Fibroblast of the conjunctiva (primary cell): ENCODE data around the gene NUDT3.
"Not testable (repeated sequence)": the region's sequence is repeated elsewhere in the genome, so short reads cannot be mapped to it uniquely, and the experiment has no call there.

Source experiments
- DNase-seq: peaks from one replicate; pipeline ENCODE4 v3.0.0-alpha.2; 2010; ENCODE audit warnings: low read depth

NUDT3 gene

DNA sequence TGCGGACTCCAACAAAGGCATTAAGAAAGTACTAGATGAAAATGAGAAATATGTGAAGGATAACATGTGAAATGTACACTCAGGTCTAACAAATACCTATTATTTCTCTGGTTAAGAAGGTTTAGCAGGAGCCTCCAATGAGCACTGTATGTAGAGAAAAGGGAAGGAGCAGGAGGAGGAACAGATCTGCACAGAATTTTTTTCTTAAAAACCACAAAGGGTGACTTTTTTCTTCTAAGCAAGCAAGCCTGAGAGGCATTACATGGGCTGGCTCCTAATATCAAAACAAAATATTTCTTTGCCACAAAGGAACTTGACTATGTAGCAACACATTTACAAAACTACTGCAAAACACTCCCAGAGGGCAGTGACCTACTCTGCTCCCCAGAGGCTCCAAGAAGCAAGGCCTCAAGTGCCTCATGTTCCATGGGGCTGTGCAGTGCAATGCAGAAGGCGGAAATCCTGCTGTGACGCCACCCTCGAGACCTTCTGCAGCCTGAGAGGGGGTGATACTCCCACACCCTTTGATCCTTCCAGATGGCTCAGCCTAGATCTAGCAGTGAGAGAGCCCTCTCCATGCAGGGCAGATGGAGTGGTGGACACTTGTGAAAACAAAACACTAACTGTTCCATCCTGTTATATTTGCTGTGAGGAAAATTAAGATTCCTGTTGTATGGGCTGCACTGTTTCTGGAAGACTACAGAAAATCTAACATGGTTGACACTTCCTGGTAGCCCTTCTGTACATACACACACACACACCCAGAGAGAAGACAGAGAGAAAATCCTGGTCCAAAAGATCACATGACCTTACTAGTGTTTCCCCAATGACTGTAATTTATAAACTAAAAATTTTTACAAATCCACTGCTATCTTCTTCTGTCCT is 107.7 kb downstream of the NUDT3 start:
- peak; percentile 87 for DNase-seq

DNA sequence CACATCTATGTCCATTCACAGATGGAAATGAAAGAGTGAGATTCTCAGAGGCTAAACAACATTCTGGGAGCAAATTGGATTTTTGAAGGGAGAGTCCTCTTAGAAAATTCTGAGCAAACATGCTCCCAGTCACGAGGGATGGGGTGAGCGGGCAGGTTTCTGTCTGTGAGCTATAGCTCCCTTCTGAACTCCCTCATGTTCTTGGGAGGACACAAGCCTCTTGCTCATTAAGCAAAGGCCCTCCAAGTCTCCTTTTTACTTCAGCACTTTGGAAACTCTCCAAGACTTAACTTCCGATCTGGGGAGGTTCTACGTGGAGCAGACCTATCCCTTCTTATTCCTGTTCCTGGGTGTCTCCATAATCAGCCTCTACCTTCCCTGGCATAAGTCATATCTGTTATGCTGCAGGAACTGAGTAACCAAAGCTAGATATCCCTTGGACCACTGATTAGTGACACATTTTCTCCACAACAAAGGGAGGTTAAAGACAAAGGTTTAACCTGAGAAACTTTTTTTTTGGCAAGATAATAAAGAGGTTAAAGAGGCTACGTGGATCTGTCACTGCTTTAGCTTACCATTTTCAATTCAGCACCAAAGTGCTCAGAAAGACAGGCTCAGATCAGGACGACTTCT is 110.7 kb downstream of the NUDT3 start:
- DNase-seq: no peak

DNA sequence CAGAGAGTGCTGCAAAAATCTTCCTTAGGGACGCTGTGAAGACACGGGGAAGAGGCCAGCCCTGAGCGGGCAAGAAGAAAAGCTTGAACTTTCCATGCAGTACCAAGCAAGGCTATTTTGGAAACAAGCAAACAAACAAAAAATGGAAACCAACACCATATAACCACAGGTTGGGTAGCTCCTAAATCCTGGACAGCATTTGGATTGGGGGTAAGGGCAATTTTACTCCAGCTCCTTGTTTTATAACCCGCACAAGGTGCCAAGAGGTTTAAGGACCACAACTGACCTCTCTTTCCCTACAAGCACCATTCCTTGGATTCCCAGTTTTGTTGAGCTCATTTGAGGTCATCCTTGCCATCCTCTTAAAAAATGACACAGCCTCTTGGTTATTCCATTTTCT is 112.3 kb downstream of the NUDT3 start:
- DNase-seq: no peak

DNA sequence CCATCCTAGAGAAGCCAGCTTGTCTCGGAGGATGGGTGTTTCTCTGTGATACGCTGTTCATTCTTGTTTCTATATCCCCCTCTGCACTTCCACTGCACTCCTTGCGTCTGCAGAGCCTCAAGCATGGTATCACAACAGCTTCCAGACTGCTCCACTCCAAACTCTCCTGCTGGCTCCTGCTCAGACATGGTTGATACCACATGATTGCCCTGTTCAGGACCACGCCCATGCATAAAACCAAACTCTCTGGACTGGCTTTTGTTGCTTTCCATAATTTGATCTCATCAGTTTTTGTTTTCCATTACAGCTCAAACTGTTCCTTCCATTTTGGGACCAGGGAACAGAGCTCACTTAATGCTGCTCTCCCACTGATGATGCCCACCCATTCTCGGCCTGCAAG is 113.6 kb downstream of the NUDT3 start:
- DNase-seq: no peak

DNA sequence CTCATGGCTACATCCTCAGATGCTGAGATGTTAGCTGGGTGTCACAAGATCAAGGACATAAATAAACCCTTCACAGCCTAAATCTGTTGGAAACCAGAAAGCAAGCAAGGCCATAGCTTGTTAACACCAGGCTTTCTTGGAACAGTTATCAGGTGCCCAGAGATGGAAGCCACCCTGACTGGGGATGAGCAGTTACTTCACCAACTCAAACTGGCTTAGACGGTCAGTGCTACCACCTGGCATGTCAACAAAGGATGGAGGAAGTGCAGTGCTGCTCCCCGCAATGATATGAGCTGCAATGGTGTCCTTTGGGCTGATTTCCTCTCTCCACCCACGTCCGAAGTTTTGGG is 114.7 kb downstream of the NUDT3 start:
- no peak for DNase-seq

DNA sequence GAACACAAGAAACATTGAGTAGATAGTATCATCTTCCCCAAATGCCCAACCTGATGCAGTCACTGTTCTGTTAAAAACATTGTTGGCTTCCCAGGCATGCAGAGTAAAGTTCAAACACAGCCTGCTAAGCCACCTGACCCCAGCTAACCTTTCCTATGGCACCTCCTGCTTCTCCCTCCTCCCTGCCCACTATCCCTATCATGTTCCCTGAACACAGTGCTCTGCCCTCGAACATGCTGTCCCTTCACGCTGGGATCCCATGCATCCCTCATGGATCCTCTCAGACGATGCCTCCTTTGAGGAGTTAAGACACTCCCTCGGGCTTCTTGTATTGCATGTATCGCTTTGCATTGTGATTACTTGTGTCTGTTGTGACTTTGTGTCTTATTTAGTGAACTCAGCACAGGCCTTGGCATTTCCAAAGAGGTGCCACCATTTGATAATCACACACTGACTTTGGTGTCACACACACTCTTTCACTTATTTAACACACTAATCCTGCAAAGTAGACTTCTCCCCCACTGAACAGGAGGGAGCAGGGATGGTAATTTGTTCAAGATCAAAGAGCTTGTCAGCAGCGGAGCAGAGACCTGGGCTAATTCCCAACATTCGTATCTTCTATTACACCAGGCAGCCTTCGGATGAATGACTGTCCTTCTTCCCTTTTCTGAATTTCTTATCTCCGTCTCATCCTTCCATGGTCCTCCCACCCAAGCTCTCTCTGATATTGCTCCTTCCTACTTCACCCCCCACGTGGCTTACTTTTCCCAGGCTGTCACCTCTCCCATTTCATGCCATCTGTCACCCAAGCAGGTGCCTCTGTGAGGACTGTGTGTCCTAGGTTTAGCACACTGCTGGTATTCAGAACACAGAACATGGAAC is 115.3 kb downstream of the NUDT3 start:
- DNase-seq: no peak

DNA sequence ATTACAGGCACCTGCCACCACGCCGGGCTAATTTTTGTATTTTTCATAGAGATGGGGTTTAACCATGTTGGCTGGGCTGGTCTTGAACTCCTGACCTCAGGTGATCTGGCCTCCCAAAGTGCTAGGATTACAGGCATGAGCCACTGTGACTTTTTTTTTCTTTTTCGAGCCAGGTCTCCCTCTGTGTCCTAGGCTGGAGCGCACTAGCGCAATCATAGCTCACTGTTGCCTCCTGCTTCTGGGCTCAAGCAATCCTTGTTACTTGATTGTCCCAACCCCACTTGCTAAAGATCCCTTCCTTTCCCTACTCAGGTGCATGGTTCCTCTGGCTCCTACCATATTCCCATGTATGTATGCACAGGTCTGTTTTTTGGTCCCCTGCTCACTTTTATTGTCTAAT is 116.3 kb downstream of the NUDT3 start:
- DNase-seq: no peak

DNA sequence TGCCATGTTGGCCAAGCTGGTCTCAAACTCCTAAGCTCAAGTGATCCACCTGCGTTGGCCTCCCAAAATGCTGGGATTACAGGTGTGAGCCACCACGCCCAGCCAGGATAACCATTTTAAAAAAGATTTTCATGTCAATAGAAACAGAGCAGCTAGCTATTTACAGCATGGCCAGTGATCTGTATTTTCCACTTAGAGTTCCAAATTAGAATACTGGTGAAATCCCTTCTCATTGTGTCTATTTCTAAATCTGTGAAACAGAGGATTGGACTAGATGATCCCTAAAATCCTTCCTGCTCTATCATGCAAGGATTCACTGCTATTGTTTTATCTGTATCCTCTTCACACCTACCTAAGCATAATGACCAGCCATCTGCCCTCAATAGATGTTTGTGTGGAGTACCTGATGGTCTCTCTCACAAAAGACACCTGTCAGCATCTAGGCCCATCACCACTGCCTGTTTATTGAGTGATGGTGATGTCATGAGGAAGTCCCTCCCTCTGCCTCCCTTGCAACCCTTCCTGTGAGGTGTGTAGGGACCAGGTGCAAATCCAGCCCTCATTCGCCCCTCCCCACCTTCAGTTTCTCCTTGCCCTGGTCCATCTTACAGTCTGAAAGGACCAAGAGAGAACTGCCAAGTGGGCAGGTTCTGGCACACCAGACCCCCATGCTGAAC is 117.2 kb downstream of the NUDT3 start:
- DNase-seq: no peak

DNA sequence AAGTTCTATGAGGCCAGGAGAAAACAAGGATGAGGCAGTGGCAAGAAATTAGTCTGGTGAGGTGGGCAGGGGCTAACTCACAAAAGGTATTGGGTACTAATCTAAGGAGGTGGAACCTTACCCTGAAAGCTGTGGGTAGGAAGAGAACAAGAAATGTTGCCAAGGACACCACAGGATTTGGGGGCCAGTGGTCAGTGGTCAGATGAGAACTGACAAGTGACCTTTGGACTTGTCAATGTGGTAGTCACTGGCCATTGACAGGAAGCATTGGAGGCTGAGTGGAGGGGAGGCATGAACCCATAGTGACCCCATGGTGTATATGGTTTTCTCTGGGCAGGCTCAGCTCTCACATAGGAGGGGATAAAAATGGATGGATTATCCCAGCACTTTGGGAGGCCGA is 118.3 kb downstream of the NUDT3 start:
- DNase-seq: no peak

DNA sequence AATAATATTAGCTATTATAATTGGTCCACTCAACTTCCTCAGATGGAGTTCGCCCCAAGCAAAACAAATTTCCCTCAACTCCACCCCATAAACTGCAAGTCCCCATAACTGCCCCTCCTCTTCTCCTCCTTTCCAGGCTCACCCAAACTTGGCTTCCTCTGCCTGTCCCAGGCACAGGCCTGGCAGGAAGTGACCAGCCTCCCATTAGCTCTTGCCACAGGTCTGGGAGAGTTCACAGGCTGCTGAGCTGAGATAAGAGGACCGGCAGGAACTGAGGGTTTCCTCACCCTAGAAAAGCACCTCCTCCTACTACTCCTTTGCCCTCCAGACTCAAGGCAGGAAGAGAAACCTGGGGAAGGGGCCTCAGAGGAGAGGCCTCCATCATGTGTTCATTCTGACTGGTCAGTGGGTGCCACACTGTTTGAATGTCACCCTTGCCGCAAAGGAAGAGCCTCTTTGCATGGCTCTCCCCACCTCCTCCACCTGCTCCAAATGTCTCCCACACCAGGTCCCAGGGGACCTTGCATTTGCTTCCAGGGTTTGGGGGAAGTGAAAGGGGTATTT is 119.1 kb downstream of the NUDT3 start:
- no peak for DNase-seq

DNA sequence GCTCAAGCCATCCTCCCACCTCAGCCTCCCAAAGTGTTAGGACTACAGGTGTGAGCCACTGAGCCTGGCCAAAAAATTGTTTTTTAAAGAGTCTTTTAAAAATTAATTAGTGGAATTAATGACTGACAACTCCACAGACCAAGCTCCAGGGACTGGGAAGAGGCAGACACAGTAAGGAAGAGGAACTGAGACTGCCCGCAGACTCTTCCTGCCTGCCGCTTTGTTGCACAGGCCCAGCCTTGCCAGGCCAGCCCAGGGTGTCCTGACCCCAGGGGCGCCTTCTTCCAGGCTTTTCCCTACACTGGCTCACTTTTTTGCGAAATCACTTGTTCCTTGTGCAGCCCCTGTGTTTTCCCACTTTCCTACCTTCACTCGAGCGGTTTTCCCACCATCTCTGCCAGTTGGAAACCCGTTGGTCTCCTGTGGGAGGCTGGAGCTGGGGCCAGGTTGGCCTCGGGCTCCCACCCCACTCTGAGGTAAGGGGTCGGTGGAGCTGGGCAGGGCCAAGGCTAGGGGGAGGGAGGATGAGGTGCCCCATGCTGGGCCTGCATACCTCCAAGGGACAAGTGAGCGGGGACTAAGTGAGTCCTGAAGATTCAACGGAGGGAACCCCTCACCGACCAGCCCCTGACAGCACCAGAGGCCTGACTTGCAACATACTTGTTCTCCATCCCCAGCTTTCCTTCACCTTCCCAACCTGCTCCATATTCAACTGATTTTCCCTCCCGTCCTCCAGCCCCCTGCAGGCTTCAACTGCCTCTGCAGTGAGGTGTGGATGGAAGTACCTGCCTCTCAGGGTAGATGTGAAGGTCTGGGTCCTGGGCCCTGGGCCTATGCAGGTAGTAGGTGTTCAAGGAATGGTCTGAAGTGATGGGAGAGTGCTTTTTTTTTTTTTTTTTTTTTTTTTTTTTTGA is 120.2 kb downstream of the NUDT3 start:
- DNase-seq: no peak

DNA sequence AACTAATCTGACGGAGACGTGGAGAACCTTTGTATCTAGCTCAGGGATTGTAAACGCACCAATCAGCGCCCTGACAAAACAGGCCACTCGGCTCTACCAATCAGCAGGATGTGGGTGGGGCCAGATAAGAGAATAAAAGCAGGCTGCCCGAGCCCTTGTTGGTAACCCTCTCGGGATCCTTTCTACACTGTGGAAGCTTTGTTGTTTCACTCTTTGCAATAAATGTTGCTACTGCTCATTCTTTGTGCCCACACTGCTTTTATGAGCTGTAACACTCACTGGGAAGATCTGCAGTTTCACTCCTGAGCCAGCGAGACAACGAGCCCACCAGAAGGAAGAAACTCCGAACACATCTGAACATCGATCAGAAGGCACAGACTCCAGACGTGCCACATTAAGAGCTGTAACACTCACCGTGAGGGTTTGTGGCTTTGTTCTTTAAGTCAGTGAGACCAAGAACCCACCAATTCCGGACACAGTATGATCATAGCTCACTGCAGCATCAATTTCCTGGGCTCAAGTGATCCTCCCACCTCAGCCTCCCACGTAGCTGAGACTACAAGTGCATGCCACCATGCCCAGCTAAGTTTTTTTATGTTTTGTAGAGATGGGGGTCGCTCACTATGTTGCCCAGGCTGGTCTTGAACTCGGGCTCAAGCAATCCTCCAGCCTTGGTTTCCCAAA is 122.7 kb downstream of the NUDT3 start:
- not testable (repeated sequence) for DNase-seq

DNA sequence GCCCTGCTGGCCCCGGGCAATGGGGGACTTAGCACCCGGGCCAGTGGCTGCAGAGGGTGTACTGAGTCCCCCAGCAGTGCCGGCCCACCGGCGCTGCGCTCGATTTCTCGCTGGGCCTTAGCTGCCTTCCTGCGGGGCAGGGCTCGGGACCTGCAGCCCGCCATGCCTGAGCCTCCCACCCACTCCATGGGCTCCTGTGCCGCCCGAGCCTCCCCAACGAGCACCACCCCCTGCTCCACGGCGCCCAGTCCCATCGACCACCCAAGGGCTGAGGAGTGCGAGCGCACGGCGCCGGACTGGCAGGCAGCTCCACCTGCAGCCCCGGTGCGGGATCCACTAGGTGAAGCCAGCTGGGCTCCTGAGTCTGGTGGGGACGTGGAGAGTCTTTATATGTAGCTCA is 123.3 kb downstream of the NUDT3 start:
- not testable (repeated sequence) for DNase-seq

DNA sequence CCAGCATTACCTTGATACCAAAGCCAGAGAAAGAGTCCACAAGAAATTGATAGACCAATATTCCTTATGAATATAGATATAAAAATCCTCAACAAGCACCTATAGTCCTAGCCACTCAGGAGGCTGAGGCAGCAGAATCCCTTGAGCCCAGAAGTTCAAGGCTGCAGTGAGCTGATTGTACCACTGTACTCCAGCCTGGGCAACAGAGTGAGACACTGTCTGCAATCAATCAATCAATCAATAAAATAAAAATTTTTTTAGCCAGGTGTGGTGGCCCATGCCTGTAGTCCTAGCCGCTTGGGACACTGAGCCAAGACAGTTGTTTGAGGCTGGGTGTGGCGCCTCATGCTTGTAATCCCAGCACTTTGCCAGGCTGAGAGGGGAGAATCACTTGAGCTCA is 124.7 kb downstream of the NUDT3 start:
- no peak for DNase-seq

DNA sequence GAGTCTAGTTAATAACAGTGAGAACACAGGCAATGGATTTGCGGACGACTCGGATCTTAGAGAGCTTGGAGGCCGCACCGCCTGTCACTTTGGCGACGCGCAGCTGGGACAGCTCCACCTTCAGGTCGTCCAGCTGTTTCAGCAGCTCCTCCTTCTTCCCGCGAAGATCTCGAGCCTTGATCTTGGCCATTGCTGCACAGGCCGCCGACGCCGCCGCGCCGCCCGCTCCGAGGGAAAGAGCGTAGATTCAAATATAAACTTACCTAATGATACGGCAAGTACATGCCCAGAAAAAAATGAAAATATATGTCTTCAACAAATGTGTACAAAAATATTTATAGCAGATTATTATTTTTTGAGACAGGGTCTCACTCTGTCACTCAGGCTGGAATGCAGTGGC is 129.0 kb downstream of the NUDT3 start:
- DNase-seq: not testable (repeated sequence)

DNA sequence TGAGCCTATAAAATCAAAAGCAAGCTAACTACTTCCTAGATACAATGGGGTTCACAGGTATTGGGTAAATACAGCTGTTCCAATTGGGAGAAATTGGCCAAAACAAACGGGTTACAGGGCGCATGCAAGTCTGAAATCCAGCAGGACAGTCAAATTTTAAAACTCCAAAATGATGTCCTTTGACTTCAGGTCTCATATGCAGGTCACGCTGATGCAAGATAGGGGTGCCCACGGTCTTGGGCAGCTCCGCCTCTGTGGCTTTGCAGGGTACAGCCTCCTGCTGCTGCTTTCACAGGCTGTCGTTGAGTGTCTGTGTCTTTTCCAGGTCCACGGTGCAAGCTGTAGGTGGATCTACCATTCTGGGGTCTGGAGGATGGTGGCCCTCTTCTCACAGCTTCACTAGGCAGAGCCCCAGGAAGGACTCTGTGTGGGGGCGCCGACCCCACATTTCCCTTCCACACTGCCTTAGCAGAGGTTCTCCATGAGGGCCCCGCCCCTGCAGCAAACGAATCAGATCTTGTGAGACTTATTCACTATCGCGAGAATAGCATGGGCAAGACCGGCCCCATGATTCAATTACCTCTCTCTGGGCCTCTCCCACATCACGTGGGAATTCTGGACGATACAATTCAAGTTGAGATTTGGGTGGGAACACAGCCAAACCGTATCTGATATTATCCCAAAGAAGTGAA is 131.7 kb downstream of the NUDT3 start:
- DNase-seq: no peak

DNA sequence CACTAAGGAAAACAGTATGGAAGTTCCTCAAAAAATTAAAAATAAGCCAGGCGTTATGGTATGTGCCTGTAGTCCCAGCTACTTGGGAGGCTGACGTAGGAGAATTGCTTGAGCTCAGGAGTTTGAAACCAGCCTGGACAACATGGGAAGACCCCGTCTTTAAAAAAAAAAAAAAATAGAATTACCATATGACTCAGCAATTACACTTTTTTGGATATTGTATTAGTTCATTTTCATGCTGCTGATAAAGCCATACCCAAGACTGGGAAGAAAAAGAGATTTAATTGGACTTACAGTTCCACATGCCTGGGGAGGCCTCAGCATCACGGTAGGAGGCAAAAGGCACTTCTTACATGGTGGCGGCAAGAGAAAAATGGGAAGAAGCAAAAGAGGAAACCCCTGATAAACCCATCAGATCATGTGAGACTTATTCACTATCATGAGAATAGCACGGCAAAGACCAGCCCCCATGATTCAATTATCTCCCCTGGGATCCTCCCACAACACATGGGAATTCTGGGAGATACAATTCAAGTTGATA is 132.9 kb downstream of the NUDT3 start:
- no peak for DNase-seq

DNA sequence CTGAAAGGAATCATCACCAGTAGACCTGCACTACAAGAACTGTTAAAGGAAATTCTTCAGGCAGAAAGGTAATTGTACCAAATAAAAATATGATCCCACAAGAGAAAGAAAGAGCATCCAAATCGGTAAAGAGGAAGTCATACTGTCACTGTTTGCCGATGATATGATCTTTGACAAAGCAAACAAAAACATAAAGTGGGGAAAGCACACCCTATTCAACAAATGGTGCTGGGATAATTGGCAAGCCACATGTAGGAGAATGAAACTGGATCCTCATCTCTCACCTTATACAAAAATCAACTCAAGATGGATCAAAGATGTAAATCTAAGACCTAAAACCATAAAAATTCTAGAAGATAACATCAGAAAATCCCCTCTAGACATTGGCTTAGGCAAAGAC is 140.1 kb downstream of the NUDT3 start:
- not testable (repeated sequence) for DNase-seq
